ENCODE measurements around the gene TAPBP. TPM values are rescaled to one million over a fixed set of nuclear protein-coding genes. Genes with fewer than 3 reads are reported as not detected.
A peak's percentile ranks its signal among the peaks of the same experiment; 100 is the strongest.

The TAPBP gene
- total and polyA plus RNA-seq, 9 of the 15 experiments (the other 6 are each of a cell fraction or from before 2014, with no cell fraction given), result 5.6 to 74.0 (median 22.3) TPM

GRCh38 chr6:33277663-33278391 lies 36.1 kb downstream of the TAPBP start (continued):
- TF ChIP-seq TCFL5 (CRISPR knock-in tag; conservative IDR thresholded peaks at IDR 0.05) (no peak), MLLT1 (IDR thresholded peaks at IDR 0.05) (no peak), E2F5 (CRISPR knock-in tag; IDR thresholded peaks at IDR 0.05) (no peak), COPS2 (conservative IDR thresholded peaks at IDR 0.05) (no peak), PURB (CRISPR knock-in tag; IDR thresholded peaks at IDR 0.05; ENCODE audit: low read depth) (no peak), ZNF143 (CRISPR knock-in tag; IDR thresholded peaks at IDR 0.05) (no peak), BMI1 (IDR thresholded peaks at IDR 0.05; ENCODE audit: low read length) (no peak), CREB3L1 (IDR thresholded peaks at IDR 0.05; ENCODE audit: borderline replicate concordance, low read depth) (no peak), ARNT (IDR thresholded peaks at IDR 0.05) (no peak), FOXK1 (CRISPR knock-in tag; IDR thresholded peaks at IDR 0.05; ENCODE audit: borderline replicate concordance) (0 out of 2 replicates have a peak, but pooled peaks have one; percentile 5), RNF219 (CRISPR knock-in tag; IDR thresholded peaks at IDR 0.05) (no peak), CBX8 (IDR thresholded peaks at IDR 0.05; ENCODE audit: borderline replicate concordance, extremely low read depth, low read depth, low read length, poor library complexity, severe bottlenecking) (no peak), ZNF512 (tag; IDR thresholded peaks at IDR 0.05) (no peak), SMARCB1 (IDR thresholded peaks at IDR 0.05; ENCODE audit: insufficient read length, low read depth) (no peak), GTF2A2 (tag; IDR thresholded peaks at IDR 0.05) (no peak), RBBP5 (IDR thresholded peaks at IDR 0.05; ENCODE audit: borderline replicate concordance, insufficient read depth, low read length, poor library complexity, severe bottlenecking) (no peak), ARID1B (IDR thresholded peaks at IDR 0.05) (no peak)

Measured in K562 (cell line).